Fibroblast of skin of abdomen (primary cell): Measurements from ENCODE around the gene NEK7.

Experiments used
- DNase-seq: peaks from one replicate; pipeline ENCODE4 v3.0.0-alpha.2; 2013

NEK7 gene

GRCh38 chr1:198258491-198258890 lies 101.7 kb downstream of the NEK7 start:
- DNase-seq: peak; percentile 92

- peak; percentile 60 for DNase-seq
These were observed 102.7 kb downstream of the NEK7 start for GRCh38 chr1:198259333-198260074.

GRCh38 chr1:198261886-198262285 lies 105.1 kb downstream of the NEK7 start:
- no peak for DNase-seq

- DNase-seq: no peak
These were observed 106.4 kb downstream of the NEK7 start for GRCh38 chr1:198263186-198263585.

- no peak for DNase-seq
These were observed 107.5 kb downstream of the NEK7 start for GRCh38 chr1:198264282-198264681.

GRCh38 chr1:198265073-198265661 lies 108.4 kb downstream of the NEK7 start:
- DNase-seq: peak; percentile 24

- no peak for DNase-seq
These were observed 110.3 kb downstream of the NEK7 start for GRCh38 chr1:198267056-198267455.

- DNase-seq: peak; percentile 81
These were observed 111.1 kb downstream of the NEK7 start for GRCh38 chr1:198267921-198268320.

GRCh38 chr1:198268784-198269645 lies 112.2 kb downstream of the NEK7 start:
- no peak for DNase-seq

GRCh38 chr1:198269646-198269940 lies 112.8 kb downstream of the NEK7 start:
- no peak for DNase-seq

GRCh38 chr1:198270273-198270828 lies 113.6 kb downstream of the NEK7 start:
- DNase-seq: no peak

- DNase-seq: no peak
These were observed 114.7 kb downstream of the NEK7 start for GRCh38 chr1:198271467-198271866.

- DNase-seq: no peak
These were observed 115.7 kb downstream of the NEK7 start for GRCh38 chr1:198272492-198272891.

- peak; percentile 31 for DNase-seq
These were observed 117.0 kb downstream of the NEK7 start for GRCh38 chr1:198273748-198274295.

GRCh38 chr1:198275597-198275996 lies 118.8 kb downstream of the NEK7 start:
- no peak for DNase-seq

- no peak for DNase-seq
These were observed 119.4 kb downstream of the NEK7 start for GRCh38 chr1:198276241-198276640.

GRCh38 chr1:198278943-198279342 lies 122.1 kb downstream of the NEK7 start:
- DNase-seq: no peak

- no peak for DNase-seq
These were observed 123.3 kb downstream of the NEK7 start for GRCh38 chr1:198280080-198280479.

GRCh38 chr1:198281911-198282310 lies 125.1 kb downstream of the NEK7 start:
- DNase-seq: no peak

GRCh38 chr1:198283222-198283621 lies 126.4 kb downstream of the NEK7 start:
- DNase-seq: no peak

- no peak for DNase-seq
These were observed 131.1 kb downstream of the NEK7 start for GRCh38 chr1:198287916-198288315.

- peak; percentile 27 for DNase-seq
These were observed 133.4 kb downstream of the NEK7 start for GRCh38 chr1:198290089-198290683.

- no peak for DNase-seq
These were observed 134.2 kb downstream of the NEK7 start for GRCh38 chr1:198291036-198291435.
